H9 (cell line): Measurements from ENCODE around the gene TMEM54. TPM values are rescaled to one million over a fixed set of nuclear protein-coding genes. Genes with fewer than 3 reads are reported as not detected.
A peak's percentile ranks its signal among the peaks of the same experiment; 100 is the strongest.

Experiments
- DNase-seq: peaks from one replicate; pipeline ENCODE4 v3.0.0-alpha.2; 2017
- H2AFZ ChIP-seq: one replicate; pipeline ENCODE4 v1.6.1; 2013; ENCODE audit warnings: mild to moderate bottlenecking, low read length, control low read depth, moderate library complexity
- H2AK5ac ChIP-seq: 2 replicates; pipeline ENCODE4 v1.6.1; 2013; ENCODE audit warnings: low read length, control low read depth, mixed read lengths; ENCODE audit not compliant: insufficient read length
- H2BK120ac ChIP-seq: one replicate; pipeline ENCODE4 v1.6.1; 2013; ENCODE audit warnings: low read depth, mild to moderate bottlenecking, low read length, control low read depth, inconsistent platforms; ENCODE audit not compliant: poor library complexity, severe bottlenecking
- H2BK12ac ChIP-seq: 2 replicates; pipeline ENCODE4 v1.6.1; 2013; ENCODE audit warnings: low read length, control low read depth, mixed read lengths, low read depth; ENCODE audit not compliant: insufficient read length
- H2BK15ac ChIP-seq: 2 replicates; pipeline ENCODE4 v1.6.1; 2013; ENCODE audit warnings: low read depth, low read length, control low read depth
- H2BK20ac ChIP-seq: one replicate; pipeline ENCODE4 v1.6.1; 2013; ENCODE audit warnings: low read depth, mild to moderate bottlenecking, low read length, control low read depth, inconsistent platforms; ENCODE audit not compliant: poor library complexity, severe bottlenecking
- H2BK5ac ChIP-seq: 2 replicates; pipeline ENCODE4 v1.6.1; 2013; ENCODE audit warnings: low read length, control low read depth, mixed read lengths; ENCODE audit not compliant: insufficient read length
- H3K14ac ChIP-seq: 2 replicates; pipeline ENCODE4 v1.6.1; 2013; ENCODE audit warnings: low read length, control low read depth; ENCODE audit not compliant: insufficient read depth
- H3K18ac ChIP-seq: 2 replicates; pipeline ENCODE4 v1.6.1; 2013; ENCODE audit warnings: low read depth, mild to moderate bottlenecking, mixed read lengths, low read length, control low read depth; ENCODE audit not compliant: insufficient read length
- H3K23ac ChIP-seq: 2 replicates; pipeline ENCODE4 v1.6.1; 2013; ENCODE audit warnings: low read length, control low read depth, mixed read lengths, low read depth; ENCODE audit not compliant: insufficient read length
- H3K23me2 ChIP-seq: 2 replicates; pipeline ENCODE4 v1.6.1; 2013; ENCODE audit warnings: low read depth, mild to moderate bottlenecking, mixed read lengths, low read length, control low read depth; ENCODE audit not compliant: insufficient read length, poor library complexity, severe bottlenecking
- H3K27ac ChIP-seq: 2 replicates; pipeline ENCODE4 v1.5.1; 2013; ENCODE audit warnings: low read length, control low read depth, mixed read lengths, low read depth; ENCODE audit not compliant: insufficient read length
- H3K27me3 ChIP-seq: 2 replicates; pipeline ENCODE4 v1.6.1; 2013; ENCODE audit warnings: low read length, control low read depth, inconsistent platforms; ENCODE audit not compliant: insufficient read depth
- H3K4ac ChIP-seq: 2 replicates; pipeline ENCODE4 v1.6.1; 2013; ENCODE audit warnings: low read depth, mild to moderate bottlenecking, control low read depth, inconsistent platforms, low read length, moderate library complexity
- H3K4me1 ChIP-seq: 2 replicates; pipeline ENCODE4 v1.6.1; 2013; ENCODE audit warnings: low read length, control low read depth, inconsistent platforms; ENCODE audit not compliant: insufficient read depth
- H3K4me2 ChIP-seq: 2 replicates; pipeline ENCODE4 v1.6.1; 2013; ENCODE audit warnings: low read length, control low read depth, mixed read lengths; ENCODE audit not compliant: insufficient read length, insufficient read depth
- H3K56ac ChIP-seq: 2 replicates; pipeline ENCODE4 v1.6.1; 2013; ENCODE audit warnings: low read depth, mild to moderate bottlenecking, mixed read lengths, low read length, control low read depth; ENCODE audit not compliant: insufficient read length
- H3K79me1 ChIP-seq: 2 replicates; pipeline ENCODE4 v1.6.1; 2013; ENCODE audit warnings: low read depth, mild to moderate bottlenecking, moderate library complexity, low read length, control low read depth, inconsistent platforms; ENCODE audit not compliant: insufficient read depth, poor library complexity, severe bottlenecking
- H3K79me2 ChIP-seq: 2 replicates; pipeline ENCODE4 v1.6.1; 2013; ENCODE audit warnings: low read length, control low read depth, inconsistent platforms; ENCODE audit not compliant: insufficient read depth
- H3K9ac ChIP-seq: 2 replicates; pipeline ENCODE4 v1.6.1; 2013; ENCODE audit warnings: low read length, control low read depth, mixed read lengths; ENCODE audit not compliant: insufficient read length; ENCODE audit errors: extremely low read depth
- H3K9me3 ChIP-seq: one replicate; pipeline ENCODE4 v1.6.1; 2013; ENCODE audit warnings: low read depth, low read length, inconsistent platforms; ENCODE audit not compliant: control insufficient read depth
- H3T11ph ChIP-seq: one replicate; pipeline ENCODE4 v1.6.1; 2013; ENCODE audit warnings: mild to moderate bottlenecking, low read length, control low read depth, inconsistent platforms
- H4K20me1 ChIP-seq: one replicate; pipeline ENCODE4 v1.6.1; 2013; ENCODE audit not compliant: control insufficient read depth, insufficient read length, insufficient read depth
- H4K5ac ChIP-seq: 2 replicates; pipeline ENCODE4 v1.6.1; 2013; ENCODE audit warnings: low read depth, mild to moderate bottlenecking, mixed read lengths, low read length, control low read depth; ENCODE audit not compliant: insufficient read length
- H4K8ac ChIP-seq: replicated peaks from 2 replicates; pipeline ENCODE4 v1.6.1; 2013; ENCODE audit warnings: low read length, control low read depth, mixed read lengths, low read depth; ENCODE audit not compliant: insufficient read length
- H4K91ac ChIP-seq: 2 replicates; pipeline ENCODE4 v1.6.1; 2013; ENCODE audit warnings: low read depth, mild to moderate bottlenecking, moderate library complexity, mixed read lengths, low read length, control low read depth; ENCODE audit not compliant: insufficient read length
- H3K27ac Mint-ChIP-seq, 3 experiments: 2 replicates in 2 of 3; 3 replicates in 1 of 3; pipeline ENCODE4 v1.8.0; 2020 to 2021; ENCODE audit warnings: mixed read lengths in 3 of 3, mild to moderate bottlenecking in 1 of 3, moderate library complexity in 1 of 3
- H3K27me3 Mint-ChIP-seq: 2 replicates; pipeline ENCODE4 v1.8.0; 2021; ENCODE audit warnings: low read depth, mild to moderate bottlenecking, moderate library complexity, mixed read lengths
- H3K36me3 Mint-ChIP-seq, 3 experiments: 2 replicates in 2 of 3; 3 replicates in 1 of 3; pipeline ENCODE4 v1.8.0; 2020 to 2021; ENCODE audit warnings: low read depth in 3 of 3, mixed read lengths in 3 of 3; ENCODE audit not compliant: insufficient read depth in 1 of 3
- H3K4me1 Mint-ChIP-seq, 2 experiments: 2 replicates each; pipeline ENCODE4 v1.8.0; 2020; ENCODE audit warnings: mixed read lengths in 2 of 2
- H3K4me3 Mint-ChIP-seq, 2 experiments: 2 replicates in 1 of 2; 3 replicates in 1 of 2; pipeline ENCODE4 v1.8.0; 2020 to 2021; ENCODE audit warnings: mild to moderate bottlenecking in 2 of 2, mixed read lengths in 2 of 2, moderate library complexity in 1 of 2
- H3K9me3 Mint-ChIP-seq, 2 experiments: 2 replicates in 1 of 2; 3 replicates in 1 of 2; pipeline ENCODE4 v1.8.0; 2020; ENCODE audit warnings: mild to moderate bottlenecking in 2 of 2, mixed read lengths in 2 of 2, moderate library complexity in 1 of 2
- WGBS: extraction: QIAGEN DNeasy Blood & Tissue Kit; methylation state at CpG from one replicate; pipeline ENCODE4 v1.1.7; 2013; ENCODE audit warnings: missing lambda C conversion rate, low lambda C conversion rate, mixed read lengths; ENCODE audit not compliant: insufficient read length; ENCODE audit errors: extremely low coverage; 5-methylcytosine and 5-hydroxymethylcytosine counted together
- total RNA-seq: library from RNA; stranded (reverse); gene quantifications from 2 replicates; pipeline ENCODE4 v1.2.1, GENCODE V29; 2021
- TF ChIP-seq, protein P1 (sequence below): fragments of 200-600 bp; sonication (generic); conservative IDR thresholded peaks from 3 replicates; pipeline ENCODE4 v1.8.0; 2021; ENCODE audit warnings: antibody characterized with exemption, mild to moderate bottlenecking

The TMEM54 gene
- total RNA-seq, 1 experiment from 2014 or later = 17.2 TPM

GRCh38 chr1:32876341-32877210 lies 24.6 kb downstream of the TMEM54 start:
- Histone ChIP-seq H3T11ph (no peak overlapping the region), H3K9ac (no peak overlapping the region), H3K56ac (no peak overlapping the region), H3K79me2 (no peaks in the 10 kb centered on the region), H3K14ac (no peak overlapping the region), H2BK20ac (no peak overlapping the region), H4K91ac (no peak overlapping the region), H3K4me2 (peak overlapping the region; percentile 11), H4K20me1 (no peaks in the 10 kb centered on the region), H4K8ac (no peak overlapping the region), H2BK5ac (no peak overlapping the region), H3K27me3 (peaks cover 4% of the 10 kb centered on the region; the same call in 1 of the 2 replicates), H2BK120ac (no peak overlapping the region), H3K79me1 (no peaks in the 10 kb centered on the region), H3K4ac (no peak overlapping the region), H2AFZ (no peak overlapping the region), H3K23me2 (no peaks in the 10 kb centered on the region), H3K4me1 (peaks cover 3% of the 10 kb centered on the region; the same call in 1 of the 2 replicates), H2BK15ac (no peak overlapping the region), H3K23ac (no peak overlapping the region), H4K5ac (no peak overlapping the region), H2AK5ac (no peak overlapping the region), H3K27ac (no peak overlapping the region), H3K9me3 (no peaks in the 10 kb centered on the region), H3K18ac (no peak overlapping the region), H2BK12ac (no peak overlapping the region)
- Mint-ChIP-seq H3K27ac (no peak overlapping the region), H3K27me3 (peaks cover 18% of the 10 kb centered on the region), H3K4me1 (peaks cover 31 to 51% of the 10 kb centered on the region in 2 experiments), H3K9me3 (no peaks in the 10 kb centered on the region), H3K36me3 (no peaks in the 10 kb centered on the region), H3K4me3 (0 out of 5 replicates have a peak overlapping the region, but pooled peaks of 1 of the 2 experiments have one; percentile 3)
- DNase-seq = peak; percentile 74
- TF ChIP-seq, protein P1, sequence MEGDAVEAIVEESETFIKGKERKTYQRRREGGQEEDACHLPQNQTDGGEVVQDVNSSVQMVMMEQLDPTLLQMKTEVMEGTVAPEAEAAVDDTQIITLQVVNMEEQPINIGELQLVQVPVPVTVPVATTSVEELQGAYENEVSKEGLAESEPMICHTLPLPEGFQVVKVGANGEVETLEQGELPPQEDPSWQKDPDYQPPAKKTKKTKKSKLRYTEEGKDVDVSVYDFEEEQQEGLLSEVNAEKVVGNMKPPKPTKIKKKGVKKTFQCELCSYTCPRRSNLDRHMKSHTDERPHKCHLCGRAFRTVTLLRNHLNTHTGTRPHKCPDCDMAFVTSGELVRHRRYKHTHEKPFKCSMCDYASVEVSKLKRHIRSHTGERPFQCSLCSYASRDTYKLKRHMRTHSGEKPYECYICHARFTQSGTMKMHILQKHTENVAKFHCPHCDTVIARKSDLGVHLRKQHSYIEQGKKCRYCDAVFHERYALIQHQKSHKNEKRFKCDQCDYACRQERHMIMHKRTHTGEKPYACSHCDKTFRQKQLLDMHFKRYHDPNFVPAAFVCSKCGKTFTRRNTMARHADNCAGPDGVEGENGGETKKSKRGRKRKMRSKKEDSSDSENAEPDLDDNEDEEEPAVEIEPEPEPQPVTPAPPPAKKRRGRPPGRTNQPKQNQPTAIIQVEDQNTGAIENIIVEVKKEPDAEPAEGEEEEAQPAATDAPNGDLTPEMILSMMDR = peak; percentile 91
- whole genome bisulfite sequencing = no CpG with 5 or more reads among the region's 16 CpGs
